IMR-90 (cell line): ENCODE data around the gene TCFL5. TPM values are rescaled to one million over a fixed set of nuclear protein-coding genes. Genes with fewer than 3 reads are reported as not detected.

Experiments used
- ATAC-seq: fragments of 200-7000 bp; cut with Tn5 transposase; 2 replicates; pipeline ENCODE4 v1.9.1; 2020; ENCODE audit warnings: low read depth, mild to moderate bottlenecking, moderate library complexity
- BruUV-seq: library from RNA; stranded (reverse); fragments of 400-500 nt; replicated peaks from 2 replicates; lab custom pipeline; 2021; lab: Mats Ljungman, UMichigan
- CTCF ChIA-PET: fragments of 300-600 bp; formaldehyde crosslinking; extraction: SDS; loops from one replicate; lab custom pipeline; 2021; ENCODE audit warnings: antibody characterized with exemption; lab: Yijun Ruan, JAX
- POLR2A ChIA-PET: fragments of 300-600 bp; sonication (Branson Sonifier 250); formaldehyde crosslinking; loops from one replicate; lab custom pipeline; 2022; ENCODE audit warnings: antibody characterized with exemption; ENCODE audit not compliant: unreplicated experiment; lab: Charles Lee
- DNase-seq: peaks from one replicate; pipeline ENCODE4 v3.0.0; 2013
- H2AFZ ChIP-seq: replicated peaks from 2 replicates; pipeline ENCODE3; 2013; ENCODE audit warnings: low read length, mild to moderate bottlenecking; ENCODE audit not compliant: poor library complexity
- H2AK5ac ChIP-seq: 2 replicates; pipeline ENCODE4 v1.6.1; 2013; ENCODE audit warnings: low read depth, low read length, inconsistent platforms
- H2AK9ac ChIP-seq: replicated peaks from 2 replicates; pipeline ENCODE3; 2013; ENCODE audit warnings: mild to moderate bottlenecking, low read depth, low read length, moderate library complexity; ENCODE audit not compliant: poor library complexity
- H2BK120ac ChIP-seq: 2 replicates; pipeline ENCODE4 v1.6.1; 2013; ENCODE audit warnings: low read depth, low read length, inconsistent platforms
- H2BK15ac ChIP-seq: 3 replicates; pipeline ENCODE4 v1.6.1; 2013; ENCODE audit warnings: low read depth, low read length, inconsistent platforms
- H2BK20ac ChIP-seq: 2 replicates; pipeline ENCODE4 v1.6.1; 2013; ENCODE audit warnings: low read depth, mild to moderate bottlenecking, inconsistent platforms, low read length, moderate library complexity
- H2BK5ac ChIP-seq: 2 replicates; pipeline ENCODE4 v1.6.1; 2013; ENCODE audit warnings: mild to moderate bottlenecking, low read depth, low read length, inconsistent platforms; ENCODE audit not compliant: poor library complexity, severe bottlenecking
- H3K14ac ChIP-seq: replicated peaks from 2 replicates; pipeline ENCODE4 v1.6.1; 2013; ENCODE audit warnings: low read depth, low read length, inconsistent platforms
- H3K18ac ChIP-seq: 2 replicates; pipeline ENCODE4 v1.6.1; 2013; ENCODE audit warnings: low read depth, low read length, control low read depth
- H3K23ac ChIP-seq: 2 replicates; pipeline ENCODE4 v1.6.1; 2013; ENCODE audit warnings: low read depth, low read length, inconsistent platforms
- H3K27ac ChIP-seq: 2 replicates; pipeline ENCODE4 v1.5.1; 2013; ENCODE audit warnings: mild to moderate bottlenecking, control low read depth, low read length; ENCODE audit not compliant: insufficient read depth
- H3K27me3 ChIP-seq: 2 replicates; pipeline ENCODE4 v1.6.1; 2013; ENCODE audit warnings: low read length; ENCODE audit not compliant: control insufficient read depth, insufficient read depth
- H3K36me3 ChIP-seq: 2 replicates; pipeline ENCODE4 v1.6.1; 2013; ENCODE audit warnings: low read length, mixed read lengths; ENCODE audit not compliant: control insufficient read depth, insufficient read depth
- H3K4ac ChIP-seq: 2 replicates; pipeline ENCODE4 v1.6.1; 2013; ENCODE audit warnings: low read depth, low read length, inconsistent platforms
- H3K4me1 ChIP-seq: 2 replicates; pipeline ENCODE4 v1.6.1; 2013; ENCODE audit warnings: low read length, mixed read lengths; ENCODE audit not compliant: control insufficient read depth, insufficient read depth
- H3K4me2 ChIP-seq: 2 replicates; pipeline ENCODE4 v1.6.1; 2013; ENCODE audit warnings: low read depth, mild to moderate bottlenecking, control low read depth, low read length, moderate library complexity
- H3K4me3 ChIP-seq: 2 replicates; pipeline ENCODE4 v1.5.1; 2013; ENCODE audit warnings: low read depth, mild to moderate bottlenecking, control low read depth, low read length, moderate library complexity; ENCODE audit not compliant: insufficient read depth
- H3K56ac ChIP-seq: 2 replicates; pipeline ENCODE4 v1.6.1; 2013; ENCODE audit warnings: low read length, inconsistent platforms; ENCODE audit not compliant: insufficient read depth; ENCODE audit errors: extremely low read depth
- H3K79me1 ChIP-seq, 2 experiments: 2 replicates each; pipeline ENCODE4 v1.6.1; 2013; ENCODE audit warnings: low read length in 2 of 2, inconsistent platforms in 1 of 2, low read depth in 1 of 2
- H3K9ac ChIP-seq: 2 replicates; pipeline ENCODE4 v1.6.1; 2013; ENCODE audit warnings: low read depth, low read length, control low read depth
- H3K9me1 ChIP-seq: 2 replicates; pipeline ENCODE4 v1.6.1; 2013; ENCODE audit warnings: low read length, inconsistent platforms; ENCODE audit not compliant: insufficient read depth
- H3K9me3 ChIP-seq: 2 replicates; pipeline ENCODE4 v1.6.1; 2013; ENCODE audit warnings: low read length; ENCODE audit not compliant: control insufficient read depth, insufficient read depth
- H4K20me1 ChIP-seq: 2 replicates; pipeline ENCODE4 v1.6.1; 2013; ENCODE audit warnings: low read length, inconsistent platforms; ENCODE audit not compliant: insufficient read depth
- H4K5ac ChIP-seq: 2 replicates; pipeline ENCODE4 v1.6.1; 2013; ENCODE audit warnings: mild to moderate bottlenecking, low read depth, low read length, control low read depth
- H4K8ac ChIP-seq, 2 experiments: 2 replicates each; pipeline ENCODE4 v1.6.1; 2013; ENCODE audit warnings: low read depth in 2 of 2, low read length in 2 of 2, control low read depth in 1 of 2, inconsistent platforms in 1 of 2
- H4K91ac ChIP-seq: 2 replicates; pipeline ENCODE4 v1.6.1; 2013; ENCODE audit warnings: low read depth, low read length, inconsistent platforms; ENCODE audit not compliant: insufficient read depth
- CEBPB ChIP-seq: IDR thresholded peaks from 2 replicates; pipeline ENCODE4 v1.6.1; 2012; ENCODE audit warnings: low read depth, low read length, improper control_type of control experiment
- CHD1 ChIP-seq: IDR thresholded peaks from 2 replicates; pipeline ENCODE4 v1.6.1; 2012; ENCODE audit warnings: low read depth, low read length, improper control_type of control experiment
- CTCF ChIP-seq: conservative IDR thresholded peaks from 2 replicates; pipeline ENCODE4 v1.5.1; 2012; ENCODE audit warnings: mild to moderate bottlenecking, low read depth, low read length, improper control_type of control experiment
- ELK1 ChIP-seq: fragments of 150-350 bp; IDR thresholded peaks from 2 replicates; pipeline ENCODE4 v1.6.1; 2016; ENCODE audit warnings: low read depth, mild to moderate bottlenecking, low read length, moderate library complexity, borderline replicate concordance
- MAFK ChIP-seq: IDR thresholded peaks from 2 replicates; pipeline ENCODE4 v1.6.1; 2012; ENCODE audit warnings: low read depth, low read length, improper control_type of control experiment
- MXI1 ChIP-seq: IDR thresholded peaks from 2 replicates; pipeline ENCODE4 v1.6.1; 2012; ENCODE audit warnings: low read depth, mild to moderate bottlenecking, low read length, moderate library complexity, borderline replicate concordance
- RAD21 ChIP-seq: IDR thresholded peaks from 2 replicates; pipeline ENCODE4 v1.6.1; 2012; ENCODE audit warnings: low read length, improper control_type of control experiment
- USF2 ChIP-seq: fragments of 150-350 bp; IDR thresholded peaks from 2 replicates; pipeline ENCODE4 v1.6.1; 2017; ENCODE audit warnings: mild to moderate bottlenecking, antibody characterized with exemption, low read length, low read depth
- WGBS, 2 experiments: methylation state at CpG; one replicate each; pipeline versions ENCODE4 v1.1.5 to v1.1.7; 2013; ENCODE audit warnings: missing lambda C conversion rate in 2 of 2; ENCODE audit not compliant: insufficient read length in 1 of 2; ENCODE audit errors: extremely low coverage in 2 of 2; 5-methylcytosine and 5-hydroxymethylcytosine counted together
- dilution Hi-C: fragments of 300-500 bp; cut with HindIII; formaldehyde crosslinking; loops from one replicate; pipeline ENCODE4 v1.14.3; 2018; ENCODE audit warnings: low sequenced_read_pairs; ENCODE audit not compliant: unreplicated experiment
- in situ Hi-C: fragments of 300-500 bp; cut with MboI; formaldehyde crosslinking; loops from 3 replicates; pipeline ENCODE4 v1.14.3; 2019; ENCODE audit warnings: low sequenced_read_pairs, inconsistent platforms, mixed read lengths
- intact Hi-C: fragments of 100-400 bp; cut with micrococcal nuclease; formaldehyde crosslinking; loops from 2 replicates; pipeline ENCODE4 v1.10.0; 2022
- polyA plus RNA-seq, 3 experiments: library from polyadenylated mRNA; depleted of rRNA; stranded (reverse); fragments of >200 nt; gene quantifications; 2 replicates each; pipeline ENCODE4 v1.2.3, GENCODE V29; 2012; ENCODE audit warnings: low replicate concordance in 1 of 3
- total RNA-seq: library from RNA; depleted of rRNA; stranded (reverse); fragments of >200 nt; gene quantifications from 2 replicates; pipeline ENCODE4 v1.2.3, GENCODE V29; 2012

The TCFL5 gene
- total and polyA plus RNA-seq, 2 of the 4 experiments (the other 2 are of a cell fraction), result 6.0 to 8.2 TPM

- no peak overlapping the region for H2BK120ac ChIP-seq
- no peak overlapping the region for H2AFZ ChIP-seq
- no peak overlapping the region for H4K8ac ChIP-seq
- no peak overlapping the region for H4K5ac ChIP-seq
- DNase-seq (no peak), ATAC-seq (no peak)
- ChIA-PET POLR2A (no interaction called here), CTCF (no interaction called here)
- no peaks in the 10 kb centered on the region for H3K4me1 ChIP-seq
- H2BK15ac ChIP-seq, result no peak overlapping the region
- no peak overlapping the region for H2BK5ac ChIP-seq
- H3K9me1 ChIP-seq, result no peaks in the 10 kb centered on the region
- H2AK9ac ChIP-seq, result no peak overlapping the region
- H3K18ac ChIP-seq, result no peak overlapping the region
- no peak overlapping the region for H3K27ac ChIP-seq
- peaks cover 11 to 56% of the 10 kb centered on the region in 2 experiments for H3K79me1 ChIP-seq
- intact Hi-C loops, result no loop called here
- H4K91ac ChIP-seq, result no peak overlapping the region
- no peaks in the 10 kb centered on the region for H3K9me3 ChIP-seq
- TF ChIP-seq MAFK, result no peak
- no peak for TF ChIP-seq MXI1
- no peak for TF ChIP-seq CEBPB
- no peak for TF ChIP-seq ELK1
- no peak for TF ChIP-seq RAD21
- TF ChIP-seq CTCF, result 0 out of 2 replicates have a peak, but pooled peaks have one; percentile 7
- no peak for TF ChIP-seq USF2
- TF ChIP-seq CHD1, result no peak
- no peaks in the 10 kb centered on the region for H4K20me1 ChIP-seq
- H3K9ac ChIP-seq, result no peak overlapping the region
- no peak overlapping the region for H3K23ac ChIP-seq
- no peak overlapping the region for H2BK20ac ChIP-seq
- WGBS, 2 experiments, result 94% methylated on average over 14 of the region's 14 CpGs; no CpG with 5 or more reads in 1 of the 2 experiments
- no peak overlapping the region for H3K4ac ChIP-seq
- H2AK5ac ChIP-seq, result no peak overlapping the region
- H3K14ac ChIP-seq, result no peak overlapping the region
- no peak overlapping the region for H3K4me2 ChIP-seq
- H3K27me3 ChIP-seq, result no peaks in the 10 kb centered on the region
- dilution Hi-C loops, result no loop called here
- no peak overlapping the region for H3K4me3 ChIP-seq
- in situ Hi-C loops, result no loop called here
- no peak overlapping the region for H3K56ac ChIP-seq
- H3K36me3 ChIP-seq, result peaks cover 67% of the 10 kb centered on the region
- BruUV-seq, result TSS peak; percentile 56
Observed at GRCh38 chr20:62893700-62894099, 32.1 kb upstream of the TCFL5 start.
